ENCODE measurements around the gene CALR3. TPM values are rescaled to one million over a fixed set of nuclear protein-coding genes. Genes with fewer than 3 reads are reported as not detected.

CALR3 gene
- total and polyA plus RNA-seq, 7 donors = 0.07 to 0.32 (median 0.25) TPM; not detected in 4

- intact Hi-C loops (cut with DNase I) = no loop called here
- peak overlapping the region; percentile 25 for H3K27ac ChIP-seq
Measured at GRCh38 chr19:16429759-16430091, 66.2 kb downstream of the CALR3 start.

GRCh38 chr19:16429066-16429758, 66.8 kb downstream of the CALR3 start:
- WGBS, 3 donors = 31 to 40% (median 35%) methylated on average over 13 of the region's 13 CpGs
- DNase-seq (peak; percentile 65 to 92), ATAC-seq (peak; percentile 87 to 92 (median 90))
- peak overlapping the region; percentile 25 for H3K27ac ChIP-seq
- no peak for TF ChIP-seq CTCF (IDR thresholded peaks at IDR 0.05)
- H3K9me3 ChIP-seq = no peaks in the 10 kb centered on the region
- H3K27me3 ChIP-seq (ENCODE audit: insufficient read depth in 3 of 3, low read length in 2 of 3) = no peaks in the 10 kb centered on the region
- H3K36me3 ChIP-seq (ENCODE audit: insufficient read depth in 1 of 2, low read depth in 1 of 2) = peaks cover 4 to 82% of the 10 kb centered on the region in 2 donors
- no peaks in the 10 kb centered on the region for H3K4me1 ChIP-seq
- intact Hi-C loops (cut with DNase I) = no loop called here
- no peak overlapping the region for H3K4me3 ChIP-seq

More at GRCh38 chr19:16429759-16430091, 66.2 kb downstream of the CALR3 start:
- no peak for TF ChIP-seq CTCF (IDR thresholded peaks at IDR 0.05)
- H3K4me1 ChIP-seq = no peaks in the 10 kb centered on the region
- no peaks in the 10 kb centered on the region for H3K27me3 ChIP-seq (ENCODE audit: insufficient read depth in 3 of 3, low read length in 2 of 3)
- peaks cover 4 to 82% of the 10 kb centered on the region in 2 donors for H3K36me3 ChIP-seq (ENCODE audit: insufficient read depth in 1 of 2, low read depth in 1 of 2)
- H3K4me3 ChIP-seq = no peak overlapping the region
- 74 to 83% (median 79%) methylated on average over 3 of the region's 3 CpGs for WGBS, 3 donors
- H3K9me3 ChIP-seq = no peaks in the 10 kb centered on the region
- DNase-seq (no peak), ATAC-seq (peak in 3 of 4 donors; percentile 14 to 24 (median 22))

Other genes starting within 250 kb of the CALR3 start
- 10 to 100 TPM; 12.7 to 35.4 (median 24.0) TPM for gene KLF2, start 171.3 kb downstream of the CALR3 start, total RNA-seq
- gene KLF2, start 171.3 kb downstream of the CALR3 start, polyA plus RNA-seq = 10 to 100 TPM in 1 of 3 donors, 1 to 10 TPM in 2; 3.3 to 24.2 (median 5.3) TPM
- gene EPS15L1, start 24.2 kb downstream of the CALR3 start, total RNA-seq = 100 to 1,000 TPM in 2 of 4 donors, 10 to 100 TPM in 2; 49.1 to 125 (median 86.1) TPM
- gene EPS15L1, start 24.2 kb downstream of the CALR3 start, polyA plus RNA-seq = 10 to 100 TPM; 60.7 to 80.2 (median 65.4) TPM
- 1 to 10 TPM; 3.8 to 7.1 (median 5.2) TPM for gene C19orf44, start 227 bp upstream of the CALR3 start, total RNA-seq
- gene C19orf44, start 227 bp upstream of the CALR3 start, polyA plus RNA-seq = 1 to 10 TPM; 5.7 to 7.4 (median 6.1) TPM
- gene CHERP, start 46.3 kb upstream of the CALR3 start, total RNA-seq = 10 to 100 TPM; 30.1 to 36.2 (median 33.5) TPM
- gene CHERP, start 46.3 kb upstream of the CALR3 start, polyA plus RNA-seq = 10 to 100 TPM; 17.0 to 28.1 (median 25.0) TPM
- 10 to 100 TPM; 25.6 to 40.7 (median 26.9) TPM for gene SLC35E1, start 76.2 kb upstream of the CALR3 start, total RNA-seq
- 10 to 100 TPM; 17.1 to 42.1 (median 32.8) TPM for gene SLC35E1, start 76.2 kb upstream of the CALR3 start, polyA plus RNA-seq
- gene MED26, start 132.0 kb upstream of the CALR3 start, total RNA-seq = 1 to 10 TPM; 4.8 to 9.6 (median 5.5) TPM
- 1 to 10 TPM; 5.1 to 8.7 (median 5.2) TPM for gene MED26, start 132.0 kb upstream of the CALR3 start, polyA plus RNA-seq
- gene SMIM7, start 164.0 kb upstream of the CALR3 start, total RNA-seq = 10 to 100 TPM; 16.1 to 50.0 (median 31.6) TPM
- gene SMIM7, start 164.0 kb upstream of the CALR3 start, polyA plus RNA-seq = 10 to 100 TPM; 51.9 to 76.9 (median 53.9) TPM
- 100 to 1,000 TPM; 120 to 184 (median 140) TPM for gene TMEM38A, start 165.0 kb upstream of the CALR3 start, total RNA-seq
- 100 to 1,000 TPM in 2 of 3 donors, 10 to 100 TPM in 1; 53.2 to 295 (median 130) TPM for gene TMEM38A, start 165.0 kb upstream of the CALR3 start, polyA plus RNA-seq
- under 1 TPM in 2 of 4 donors, not detected in 2; 0.08 to 0.13 TPM for gene NWD1, start 223.7 kb upstream of the CALR3 start, total RNA-seq
- under 1 TPM in 2 of 3 donors, not detected in 1; 0.01 to 0.03 TPM for gene NWD1, start 223.7 kb upstream of the CALR3 start, polyA plus RNA-seq